ENCODE data around the gene KIF24. TPM values are rescaled to one million over a fixed set of nuclear protein-coding genes. Genes with fewer than 3 reads are reported as not detected.

KIF24 gene
- total RNA-seq, 5 donors from 2014 or later (not counting 1 experiment from before 2014, with no cell fraction given), result 0.15 to 0.41 (median 0.23) TPM

DNA sequence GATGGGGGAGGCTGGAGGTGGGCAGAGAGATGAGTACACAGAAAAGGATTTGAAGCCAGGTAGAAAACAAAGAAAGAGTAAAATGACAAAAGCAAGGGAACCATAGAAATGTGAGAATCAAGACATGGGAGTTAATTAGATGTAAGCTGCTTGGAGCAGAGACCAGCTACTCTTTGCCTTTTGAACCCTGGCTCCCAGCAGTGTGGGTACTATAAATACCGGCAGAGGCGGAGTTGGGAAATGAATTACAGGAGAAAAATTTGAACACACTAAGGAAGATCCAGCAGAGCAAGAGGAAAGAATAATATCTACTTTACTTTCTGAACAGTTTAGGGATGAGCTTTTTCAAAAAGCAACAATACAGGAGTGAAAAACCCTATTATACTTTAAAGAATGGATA lies 36.5 kb downstream of the KIF24 start:
- ATAC-seq (replicated peaks in 1 of 4) (no peak), DNase-seq (no peak)
- WGBS (ENCODE audit: insufficient coverage), result no CpG with 5 or more reads among the region's 2 CpGs
- CTCF ChIA-PET, result no interaction called here
- no peaks in the 10 kb centered on the region for H3K4me1 ChIP-seq (ENCODE audit: control insufficient read depth in 1 of 2, extremely low read depth in 1 of 2, insufficient read depth in 2 of 2, low read length in 2 of 2)
- no peak overlapping the region for H3K27ac Mint-ChIP-seq
- H3K27me3 Mint-ChIP-seq, result no peaks in the 10 kb centered on the region
- no peaks in the 10 kb centered on the region for H3K36me3 Mint-ChIP-seq
- H3K4me3 ChIP-seq (ENCODE audit: control insufficient read depth in 1 of 2, extremely low read depth in 1 of 2, low read length in 1 of 2), result no peak overlapping the region
- no peaks in the 10 kb centered on the region for H3K27me3 ChIP-seq (replicated peaks in 1 of 2; ENCODE audit: control insufficient read depth in 2 of 2, extremely low read depth in 1 of 2, insufficient read depth in 2 of 2, low read length in 1 of 2)
- H3K4me1 Mint-ChIP-seq, result no peaks in the 10 kb centered on the region
- no peak overlapping the region for H3K4me3 Mint-ChIP-seq
- POLR2A ChIA-PET, result no interaction called here
- no peaks in the 10 kb centered on the region for H3K9me3 Mint-ChIP-seq
- no peaks in the 10 kb centered on the region for H3K36me3 ChIP-seq (ENCODE audit: control insufficient read depth in 2 of 2, extremely low read depth in 1 of 2, insufficient read depth in 1 of 2, low read length in 1 of 2)
- no peak overlapping the region for H3K27ac ChIP-seq (ENCODE audit: low read length)
- no peaks in the 10 kb centered on the region for H3K9me3 ChIP-seq

DNA sequence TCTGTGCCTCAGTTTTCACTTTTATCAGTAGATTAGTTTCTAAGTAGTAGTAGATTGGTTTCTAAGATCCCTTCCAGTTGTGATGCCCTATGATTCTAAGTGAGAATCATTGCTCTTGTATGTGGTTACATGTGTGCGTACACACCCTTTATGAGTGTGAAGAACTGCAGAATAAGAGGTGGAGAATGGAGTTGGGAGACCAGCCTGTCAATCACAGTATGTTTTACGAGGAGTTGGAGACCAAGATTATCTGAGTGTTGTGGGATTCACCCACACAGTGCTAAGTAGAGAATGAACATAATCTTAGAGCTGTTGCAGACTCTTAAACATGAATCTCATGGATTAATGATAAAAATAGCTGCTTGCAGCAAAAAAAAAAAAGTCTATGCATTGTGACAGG lies 37.6 kb downstream of the KIF24 start:
- ATAC-seq (replicated peaks in 1 of 4), result no peak
- CTCF ChIA-PET, result no interaction called here

DNA sequence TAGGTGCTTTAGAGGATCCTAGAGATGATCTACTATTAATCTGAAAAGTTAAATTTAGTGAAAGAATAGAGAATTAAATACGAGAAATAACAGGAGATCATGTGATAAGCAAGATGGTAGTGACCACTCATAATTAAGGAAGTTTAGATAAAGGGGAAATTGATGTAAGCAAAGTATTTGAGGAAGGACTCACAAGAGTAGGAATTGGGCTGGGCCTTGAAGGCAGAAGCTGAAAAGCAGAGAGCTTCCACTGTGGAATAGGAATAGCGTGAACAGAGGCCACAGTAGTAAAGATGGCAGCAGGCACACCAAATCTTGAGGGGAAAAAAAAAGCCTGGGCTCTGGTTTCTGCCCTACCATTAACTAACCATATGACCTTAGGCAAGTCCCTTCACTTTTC lies 38.0 kb downstream of the KIF24 start:
- H3K27ac ChIP-seq (ENCODE audit: low read length), result no peak overlapping the region
- H3K4me3 ChIP-seq (ENCODE audit: control insufficient read depth in 1 of 2, extremely low read depth in 1 of 2, low read length in 1 of 2), result no peak overlapping the region

More for the DNA sequence above, 37.6 kb downstream of the KIF24 start:
- Mint-ChIP-seq H3K9me3 (no peaks in the 10 kb centered on the region), H3K4me3 (no peak overlapping the region), H3K27ac (no peak overlapping the region), H3K27me3 (no peaks in the 10 kb centered on the region), H3K4me1 (no peaks in the 10 kb centered on the region), H3K36me3 (no peaks in the 10 kb centered on the region)
- no peaks in the 10 kb centered on the region for H3K36me3 ChIP-seq (ENCODE audit: control insufficient read depth in 2 of 2, extremely low read depth in 1 of 2, insufficient read depth in 1 of 2, low read length in 1 of 2)
- H3K27ac ChIP-seq (ENCODE audit: low read length), result no peak overlapping the region
- DNase-seq, result no peak
- POLR2A ChIA-PET, result no interaction called here
- no peaks in the 10 kb centered on the region for H3K4me1 ChIP-seq (ENCODE audit: control insufficient read depth in 1 of 2, extremely low read depth in 1 of 2, insufficient read depth in 2 of 2, low read length in 2 of 2)
- no peak overlapping the region for H3K4me3 ChIP-seq (ENCODE audit: control insufficient read depth in 1 of 2, extremely low read depth in 1 of 2, low read length in 1 of 2)
- 100% methylated on average over 1 of the region's 2 CpGs for WGBS (ENCODE audit: insufficient coverage)
- no peaks in the 10 kb centered on the region for H3K9me3 ChIP-seq
- no peaks in the 10 kb centered on the region for H3K27me3 ChIP-seq (replicated peaks in 1 of 2; ENCODE audit: control insufficient read depth in 2 of 2, extremely low read depth in 1 of 2, insufficient read depth in 2 of 2, low read length in 1 of 2)

DNA sequence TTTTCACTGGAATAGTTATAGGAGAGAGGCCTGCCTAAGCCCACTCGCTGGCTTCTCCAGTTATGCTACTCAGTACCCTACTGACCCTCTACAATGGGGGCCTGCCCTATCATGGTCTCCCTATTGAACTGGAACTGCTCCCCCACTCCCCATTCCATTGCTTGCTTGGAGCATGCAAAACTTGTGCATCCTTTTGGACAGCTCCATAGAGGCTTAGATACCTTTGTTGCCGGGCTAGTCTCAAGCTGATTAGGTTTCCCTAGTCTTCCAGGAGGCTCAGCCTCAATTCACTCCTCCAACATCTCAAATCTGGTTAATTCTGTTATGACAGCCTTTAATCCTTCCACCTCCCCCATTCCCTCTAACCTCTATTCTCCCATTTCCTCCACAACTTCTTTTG lies 39.9 kb downstream of the KIF24 start:
- Histone ChIP-seq H3K27ac (ENCODE audit: low read length) (no peak overlapping the region), H3K4me3 (ENCODE audit: control insufficient read depth in 1 of 2, extremely low read depth in 1 of 2, low read length in 1 of 2) (no peak overlapping the region), H3K27me3 (replicated peaks in 1 of 2; ENCODE audit: control insufficient read depth in 2 of 2, extremely low read depth in 1 of 2, insufficient read depth in 2 of 2, low read length in 1 of 2) (no peaks in the 10 kb centered on the region), H3K4me1 (ENCODE audit: control insufficient read depth in 1 of 2, extremely low read depth in 1 of 2, insufficient read depth in 2 of 2, low read length in 2 of 2) (no peaks in the 10 kb centered on the region), H3K36me3 (ENCODE audit: control insufficient read depth in 2 of 2, extremely low read depth in 1 of 2, insufficient read depth in 1 of 2, low read length in 1 of 2) (no peaks in the 10 kb centered on the region), H3K9me3 (no peaks in the 10 kb centered on the region)
- Mint-ChIP-seq H3K36me3 (no peaks in the 10 kb centered on the region), H3K4me3 (no peak overlapping the region), H3K27ac (no peak overlapping the region), H3K27me3 (no peaks in the 10 kb centered on the region), H3K9me3 (no peaks in the 10 kb centered on the region), H3K4me1 (no peaks in the 10 kb centered on the region)
- ChIA-PET POLR2A (interaction anchor here in 1 of 2 donors (0.6 kb wide), 1 partner anchor 316 kb away, joined by 3 read pairs; no protein-coding TSS in a partner anchor), CTCF (interaction anchor here in 1 of 2 donors (0.8 to 1.5 kb wide), 2 partner anchors 13 to 26 kb away, joined by 3 read pairs; no protein-coding TSS in a partner anchor)
- ATAC-seq (replicated peaks in 1 of 4), result no peak
- 100% methylated on average over 2 of the region's 2 CpGs for WGBS (ENCODE audit: insufficient coverage)
- no peak for DNase-seq

More for the DNA sequence above, 38.0 kb downstream of the KIF24 start:
- Mint-ChIP-seq H3K4me3 (no peak overlapping the region), H3K27ac (no peak overlapping the region), H3K4me1 (no peaks in the 10 kb centered on the region), H3K27me3 (no peaks in the 10 kb centered on the region), H3K9me3 (no peaks in the 10 kb centered on the region), H3K36me3 (no peaks in the 10 kb centered on the region)
- ChIA-PET CTCF (no interaction called here), POLR2A (no interaction called here)
- Histone ChIP-seq H3K4me1 (ENCODE audit: control insufficient read depth in 1 of 2, extremely low read depth in 1 of 2, insufficient read depth in 2 of 2, low read length in 2 of 2) (no peaks in the 10 kb centered on the region), H3K27me3 (replicated peaks in 1 of 2; ENCODE audit: control insufficient read depth in 2 of 2, extremely low read depth in 1 of 2, insufficient read depth in 2 of 2, low read length in 1 of 2) (no peaks in the 10 kb centered on the region), H3K36me3 (ENCODE audit: control insufficient read depth in 2 of 2, extremely low read depth in 1 of 2, insufficient read depth in 1 of 2, low read length in 1 of 2) (no peaks in the 10 kb centered on the region), H3K9me3 (no peaks in the 10 kb centered on the region)
- 100% methylated on average over 2 of the region's 2 CpGs for WGBS (ENCODE audit: insufficient coverage)
- ATAC-seq (replicated peaks in 1 of 4), result no peak
- no peak for DNase-seq

DNA sequence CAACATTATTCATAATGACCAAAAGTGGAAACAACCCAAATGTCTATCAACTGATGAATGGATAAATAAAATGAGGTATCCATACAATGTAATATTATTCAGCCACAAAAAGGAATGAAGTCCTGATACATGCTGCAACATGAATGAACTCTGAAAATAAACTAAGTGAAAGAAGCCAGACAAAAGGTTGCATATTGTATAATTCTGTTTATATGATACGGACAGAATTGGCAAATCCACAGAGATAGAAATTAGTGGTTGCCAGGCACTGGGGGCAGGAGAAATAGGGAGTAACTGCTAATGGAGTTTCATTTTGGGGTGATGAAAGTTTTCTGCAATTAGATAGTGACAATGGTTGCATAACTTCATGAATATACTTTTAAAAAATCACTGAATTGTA lies 47.0 kb downstream of the KIF24 start:
- Mint-ChIP-seq H3K27ac (no peak overlapping the region), H3K36me3 (no peaks in the 10 kb centered on the region), H3K4me3 (no peak overlapping the region), H3K27me3 (no peaks in the 10 kb centered on the region), H3K4me1 (peaks cover 0 to 5% (median 5%) of the 10 kb centered on the region in 3 donors), H3K9me3 (no peaks in the 10 kb centered on the region)
- H3K36me3 ChIP-seq (ENCODE audit: control insufficient read depth in 2 of 2, extremely low read depth in 1 of 2, insufficient read depth in 1 of 2, low read length in 1 of 2), result no peaks in the 10 kb centered on the region
- no peaks in the 10 kb centered on the region for H3K27me3 ChIP-seq (replicated peaks in 1 of 2; ENCODE audit: control insufficient read depth in 2 of 2, extremely low read depth in 1 of 2, insufficient read depth in 2 of 2, low read length in 1 of 2)
- H3K27ac ChIP-seq (ENCODE audit: low read length), result no peak overlapping the region
- H3K9me3 ChIP-seq, result no peaks in the 10 kb centered on the region
- 80% methylated on average over 1 of the region's 1 CpG for WGBS (ENCODE audit: insufficient coverage)
- DNase-seq, result no peak
- no peak for ATAC-seq (replicated peaks in 1 of 4)
- H3K4me3 ChIP-seq (ENCODE audit: control insufficient read depth in 1 of 2, extremely low read depth in 1 of 2, low read length in 1 of 2), result no peak overlapping the region
- peaks cover 0 to 6% of the 10 kb centered on the region in 2 experiments for H3K4me1 ChIP-seq (ENCODE audit: control insufficient read depth in 1 of 2, extremely low read depth in 1 of 2, insufficient read depth in 2 of 2, low read length in 2 of 2)
- CTCF ChIA-PET, result no interaction called here
- POLR2A ChIA-PET, result no interaction called here

DNA sequence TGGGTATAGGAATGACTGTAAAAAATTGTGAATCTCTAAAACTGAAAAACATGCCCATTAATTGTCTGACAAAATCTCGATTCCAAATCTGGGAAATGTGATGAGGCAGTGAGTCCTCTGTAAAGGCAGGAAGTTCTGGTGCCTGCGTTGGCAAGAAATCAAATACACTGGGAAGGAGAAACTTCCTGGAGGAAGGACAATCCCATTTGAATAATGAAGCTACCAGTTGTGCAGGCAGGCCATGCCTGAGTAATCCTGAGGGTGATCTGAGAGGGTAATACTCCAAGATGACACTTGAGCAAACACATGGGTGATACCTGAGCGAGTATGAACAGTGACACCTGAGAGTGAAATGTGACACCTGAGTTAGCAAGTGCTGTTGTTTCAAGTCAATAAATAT lies 49.7 kb downstream of the KIF24 start:
- CTCF ChIA-PET, result no interaction called here
- H3K27ac ChIP-seq (ENCODE audit: low read length), result no peak overlapping the region
- H3K27me3 Mint-ChIP-seq, result no peaks in the 10 kb centered on the region
- no peaks in the 10 kb centered on the region for H3K9me3 ChIP-seq
- H3K9me3 Mint-ChIP-seq, result no peaks in the 10 kb centered on the region
- DNase-seq, result no peak
- H3K36me3 Mint-ChIP-seq, result no peaks in the 10 kb centered on the region
- WGBS (ENCODE audit: insufficient coverage), result 100% methylated on average over 1 of the region's 3 CpGs
- POLR2A ChIA-PET, result no interaction called here
- H3K4me1 Mint-ChIP-seq, result peaks cover 0 to 6% (median 6%) of the 10 kb centered on the region in 3 donors
- no peak overlapping the region for H3K4me3 Mint-ChIP-seq
- peaks cover 0 to 8% of the 10 kb centered on the region in 2 experiments for H3K4me1 ChIP-seq (ENCODE audit: control insufficient read depth in 1 of 2, extremely low read depth in 1 of 2, insufficient read depth in 2 of 2, low read length in 2 of 2)
- ATAC-seq (replicated peaks in 1 of 4), result no peak
- H3K27ac Mint-ChIP-seq, result no peak overlapping the region
- no peak overlapping the region for H3K4me3 ChIP-seq (ENCODE audit: control insufficient read depth in 1 of 2, extremely low read depth in 1 of 2, low read length in 1 of 2)
- no peaks in the 10 kb centered on the region for H3K27me3 ChIP-seq (replicated peaks in 1 of 2; ENCODE audit: control insufficient read depth in 2 of 2, extremely low read depth in 1 of 2, insufficient read depth in 2 of 2, low read length in 1 of 2)
- no peaks in the 10 kb centered on the region for H3K36me3 ChIP-seq (ENCODE audit: control insufficient read depth in 2 of 2, extremely low read depth in 1 of 2, insufficient read depth in 1 of 2, low read length in 1 of 2)

All from T-cell (primary cell).